HCT116 (cell line): ENCODE measurements around the gene IL1R1.

Experiments used
- CEBPB ChIP-seq: IDR thresholded peaks from 2 replicates; pipeline ENCODE4 v1.6.1; 2012; ENCODE audit warnings: low read depth
- EZH2 ChIP-seq: fragments of 200-600 bp; sonication (generic); IDR thresholded peaks from 2 replicates; pipeline ENCODE4 v1.6.1; 2017; ENCODE audit warnings: antibody characterized with exemption, mixed run types
- EZH2phosphoT487 ChIP-seq: fragments of 200-600 bp; IDR thresholded peaks from 2 replicates; pipeline ENCODE4 v1.6.1; 2018; ENCODE audit warnings: antibody characterized with exemption, borderline replicate concordance
- POLR2A ChIP-seq: IDR thresholded peaks from 2 replicates; pipeline ENCODE4 v1.7.0; 2011; ENCODE audit warnings: borderline replicate concordance; ENCODE audit not compliant: insufficient read depth, insufficient read length; ENCODE audit errors: extremely low read depth
- POLR2AphosphoS5 ChIP-seq: IDR thresholded peaks from 2 replicates; pipeline ENCODE4 v1.6.1; 2011; ENCODE audit warnings: mild to moderate bottlenecking, low read depth, low read length, moderate library complexity
- SP1 ChIP-seq: IDR thresholded peaks from 2 replicates; pipeline ENCODE4 v1.6.1; 2012; ENCODE audit warnings: low read depth
- SRF ChIP-seq: IDR thresholded peaks from 2 replicates; pipeline ENCODE4 v1.6.1; 2012; ENCODE audit warnings: low read depth
- TCF7L2 ChIP-seq: IDR thresholded peaks from 2 replicates; pipeline ENCODE4 v1.7.0; 2011; ENCODE audit warnings: borderline replicate concordance, inconsistent platforms; ENCODE audit not compliant: insufficient read depth, insufficient read length; ENCODE audit errors: extremely low read depth
- TF ChIP-seq, protein P1 (sequence below), 3 experiments: fragments of 200-600 bp in 1 of 3; sonication (generic) in 1 of 3; IDR thresholded peaks in 2 of 3; conservative IDR thresholded peaks in 1 of 3; 2 replicates each; pipeline ENCODE4 v1.5.1; 2012 to 2017; ENCODE audit warnings: low read depth in 2 of 3, low read length in 2 of 3, antibody characterized with exemption in 1 of 3, borderline replicate concordance in 1 of 3, control low read depth in 1 of 3, mild to moderate bottlenecking in 1 of 3, mixed read lengths in 1 of 3, mixed run types in 1 of 3, moderate library complexity in 1 of 3; ENCODE audit not compliant: insufficient read depth in 1 of 3
- TF ChIP-seq, protein P2 (sequence below): IDR thresholded peaks from 2 replicates; pipeline ENCODE4 v1.6.1; 2012; ENCODE audit warnings: low read depth
- TF ChIP-seq, protein P3 (sequence below): IDR thresholded peaks from 2 replicates; pipeline ENCODE4 v1.6.1; 2012

DNA sequence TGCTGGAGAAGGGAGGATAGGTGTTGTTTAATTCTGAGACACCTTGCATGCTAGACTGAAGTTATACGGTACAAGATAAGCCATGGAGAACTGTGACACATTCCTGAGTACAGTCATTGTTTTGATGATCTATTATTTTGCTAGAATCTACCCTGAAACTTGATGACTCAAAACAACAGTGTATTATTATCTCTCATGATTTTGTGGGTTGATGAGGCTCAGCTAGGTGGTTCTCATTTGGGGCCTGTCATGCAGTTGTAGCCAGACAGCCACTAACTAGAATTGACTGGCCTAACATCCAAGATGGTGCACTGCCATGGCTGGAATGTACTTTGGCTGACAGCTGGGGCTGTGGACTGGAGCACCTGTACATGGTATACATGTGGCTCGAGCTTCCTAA is 5.4 kb upstream of the IL1R1 start:
- TF ChIP-seq, protein P1, sequence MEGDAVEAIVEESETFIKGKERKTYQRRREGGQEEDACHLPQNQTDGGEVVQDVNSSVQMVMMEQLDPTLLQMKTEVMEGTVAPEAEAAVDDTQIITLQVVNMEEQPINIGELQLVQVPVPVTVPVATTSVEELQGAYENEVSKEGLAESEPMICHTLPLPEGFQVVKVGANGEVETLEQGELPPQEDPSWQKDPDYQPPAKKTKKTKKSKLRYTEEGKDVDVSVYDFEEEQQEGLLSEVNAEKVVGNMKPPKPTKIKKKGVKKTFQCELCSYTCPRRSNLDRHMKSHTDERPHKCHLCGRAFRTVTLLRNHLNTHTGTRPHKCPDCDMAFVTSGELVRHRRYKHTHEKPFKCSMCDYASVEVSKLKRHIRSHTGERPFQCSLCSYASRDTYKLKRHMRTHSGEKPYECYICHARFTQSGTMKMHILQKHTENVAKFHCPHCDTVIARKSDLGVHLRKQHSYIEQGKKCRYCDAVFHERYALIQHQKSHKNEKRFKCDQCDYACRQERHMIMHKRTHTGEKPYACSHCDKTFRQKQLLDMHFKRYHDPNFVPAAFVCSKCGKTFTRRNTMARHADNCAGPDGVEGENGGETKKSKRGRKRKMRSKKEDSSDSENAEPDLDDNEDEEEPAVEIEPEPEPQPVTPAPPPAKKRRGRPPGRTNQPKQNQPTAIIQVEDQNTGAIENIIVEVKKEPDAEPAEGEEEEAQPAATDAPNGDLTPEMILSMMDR (IDR thresholded peaks at IDR 0.05 in 2 of 3, conservative IDR thresholded peaks at IDR 0.05 in 1 of 3; ENCODE audit: borderline replicate concordance in 1 of 3, insufficient read depth in 1 of 3, low read depth in 2 of 3, low read length in 2 of 3) = no peak
- no peak for TF ChIP-seq EZH2
- no peak for TF ChIP-seq CEBPB
- no peak for TF ChIP-seq POLR2A
- TF ChIP-seq, protein P2, sequence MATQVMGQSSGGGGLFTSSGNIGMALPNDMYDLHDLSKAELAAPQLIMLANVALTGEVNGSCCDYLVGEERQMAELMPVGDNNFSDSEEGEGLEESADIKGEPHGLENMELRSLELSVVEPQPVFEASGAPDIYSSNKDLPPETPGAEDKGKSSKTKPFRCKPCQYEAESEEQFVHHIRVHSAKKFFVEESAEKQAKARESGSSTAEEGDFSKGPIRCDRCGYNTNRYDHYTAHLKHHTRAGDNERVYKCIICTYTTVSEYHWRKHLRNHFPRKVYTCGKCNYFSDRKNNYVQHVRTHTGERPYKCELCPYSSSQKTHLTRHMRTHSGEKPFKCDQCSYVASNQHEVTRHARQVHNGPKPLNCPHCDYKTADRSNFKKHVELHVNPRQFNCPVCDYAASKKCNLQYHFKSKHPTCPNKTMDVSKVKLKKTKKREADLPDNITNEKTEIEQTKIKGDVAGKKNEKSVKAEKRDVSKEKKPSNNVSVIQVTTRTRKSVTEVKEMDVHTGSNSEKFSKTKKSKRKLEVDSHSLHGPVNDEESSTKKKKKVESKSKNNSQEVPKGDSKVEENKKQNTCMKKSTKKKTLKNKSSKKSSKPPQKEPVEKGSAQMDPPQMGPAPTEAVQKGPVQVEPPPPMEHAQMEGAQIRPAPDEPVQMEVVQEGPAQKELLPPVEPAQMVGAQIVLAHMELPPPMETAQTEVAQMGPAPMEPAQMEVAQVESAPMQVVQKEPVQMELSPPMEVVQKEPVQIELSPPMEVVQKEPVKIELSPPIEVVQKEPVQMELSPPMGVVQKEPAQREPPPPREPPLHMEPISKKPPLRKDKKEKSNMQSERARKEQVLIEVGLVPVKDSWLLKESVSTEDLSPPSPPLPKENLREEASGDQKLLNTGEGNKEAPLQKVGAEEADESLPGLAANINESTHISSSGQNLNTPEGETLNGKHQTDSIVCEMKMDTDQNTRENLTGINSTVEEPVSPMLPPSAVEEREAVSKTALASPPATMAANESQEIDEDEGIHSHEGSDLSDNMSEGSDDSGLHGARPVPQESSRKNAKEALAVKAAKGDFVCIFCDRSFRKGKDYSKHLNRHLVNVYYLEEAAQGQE = no peak
- TF ChIP-seq, protein P3, sequence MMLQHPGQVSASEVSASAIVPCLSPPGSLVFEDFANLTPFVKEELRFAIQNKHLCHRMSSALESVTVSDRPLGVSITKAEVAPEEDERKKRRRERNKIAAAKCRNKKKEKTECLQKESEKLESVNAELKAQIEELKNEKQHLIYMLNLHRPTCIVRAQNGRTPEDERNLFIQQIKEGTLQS = no peak
- TF ChIP-seq TCF7L2 = no peak
- TF ChIP-seq POLR2AphosphoS5 = no peak
- no peak for TF ChIP-seq EZH2phosphoT487
- no peak for TF ChIP-seq SRF
- no peak for TF ChIP-seq SP1
